Adipose tissue (tissue), 3 donors: ENCODE results near the gene EEFSEC. TPM values are rescaled to one million over a fixed set of nuclear protein-coding genes. Genes with fewer than 3 reads are reported as not detected.

Source experiments
- H3K27ac ChIP-seq: one replicate; pipeline ENCODE4 v1.5.1; 2013; ENCODE audit warnings: low read depth, low read length
- WGBS, 3 donors: extraction: QIAGEN DNeasy Blood & Tissue Kit; methylation state at CpG; one replicate each; pipeline ENCODE4 v1.1.7; 2013; 5-methylcytosine and 5-hydroxymethylcytosine counted together
- polyA plus RNA-seq, 3 donors: library from polyadenylated mRNA; stranded (reverse); fragments of 200-250 nt; gene quantifications; one replicate each; pipeline ENCODE4 v1.2.3, GENCODE V29; 2013
- donor health status: healthy with polysubstance abuse.
- donor health status: Bipolar disorder and iron deficiency.
- donor health status: healthy.

Gene EEFSEC
- polyA plus RNA-seq, 3 donors = 8.9 to 14.6 (median 9.0) TPM

DNA sequence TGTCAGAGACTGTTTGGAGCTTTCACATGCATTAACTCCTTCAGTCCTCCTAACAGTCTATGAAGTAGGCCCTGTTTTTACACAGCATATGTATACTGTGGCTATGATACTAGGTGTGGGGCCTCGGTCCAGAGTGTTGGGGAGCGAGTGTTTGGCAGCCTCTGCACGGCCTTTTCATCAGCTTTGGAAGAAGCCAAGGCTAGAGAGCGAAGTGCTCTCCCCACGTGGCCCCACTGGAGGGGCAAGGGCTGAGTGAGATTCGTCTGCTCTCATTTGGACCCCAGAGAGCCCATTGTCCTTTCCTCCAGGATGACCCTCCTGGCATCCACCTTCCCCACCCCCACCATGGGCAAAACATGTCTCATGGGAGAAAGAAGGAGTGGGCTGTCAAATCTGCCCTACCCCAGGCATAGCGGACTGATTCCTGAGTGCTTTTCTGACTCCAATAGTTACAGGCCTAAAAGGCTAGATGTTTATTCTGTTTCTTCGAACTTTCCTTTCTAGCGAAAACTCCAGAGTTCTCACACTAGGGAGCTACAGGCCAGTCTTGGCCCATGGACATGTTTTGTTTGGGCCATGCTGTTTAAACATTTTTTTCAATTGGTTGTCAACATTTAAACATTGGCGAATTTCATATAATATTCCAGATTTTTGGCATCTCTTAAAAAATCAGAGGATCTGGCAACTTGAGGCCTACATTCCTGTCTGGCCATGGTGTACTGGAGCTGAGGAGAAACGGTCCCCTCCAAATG is 76.0 kb downstream of the EEFSEC start:
- H3K27ac ChIP-seq = no peak overlapping the region
- WGBS, 3 donors = 83 to 86% (median 85%) methylated on average over 11 of the region's 11 CpGs

DNA sequence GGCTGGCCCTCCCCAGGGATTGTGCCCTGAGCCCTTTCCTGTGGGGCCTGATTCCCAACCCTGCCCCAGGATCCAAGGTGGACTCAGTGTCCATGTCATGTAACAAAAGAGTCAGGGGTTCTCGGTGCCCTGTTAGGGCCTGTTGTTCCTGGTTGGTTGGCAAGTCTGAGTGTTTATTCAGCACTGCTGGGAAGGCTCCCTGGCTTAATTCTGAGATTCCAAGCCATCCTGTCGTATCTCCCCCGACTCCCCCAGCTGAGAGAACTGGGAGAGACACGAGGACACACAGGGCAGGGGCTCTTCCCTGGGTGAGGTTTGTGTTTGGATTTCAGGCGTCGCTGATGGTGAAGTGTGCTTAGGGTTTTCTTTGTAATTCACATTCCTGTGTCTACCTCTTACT is 78.3 kb downstream of the EEFSEC start:
- H3K27ac ChIP-seq = no peak overlapping the region
- 73 to 90% (median 78%) methylated on average over 6 of the region's 6 CpGs for WGBS, 3 donors

DNA sequence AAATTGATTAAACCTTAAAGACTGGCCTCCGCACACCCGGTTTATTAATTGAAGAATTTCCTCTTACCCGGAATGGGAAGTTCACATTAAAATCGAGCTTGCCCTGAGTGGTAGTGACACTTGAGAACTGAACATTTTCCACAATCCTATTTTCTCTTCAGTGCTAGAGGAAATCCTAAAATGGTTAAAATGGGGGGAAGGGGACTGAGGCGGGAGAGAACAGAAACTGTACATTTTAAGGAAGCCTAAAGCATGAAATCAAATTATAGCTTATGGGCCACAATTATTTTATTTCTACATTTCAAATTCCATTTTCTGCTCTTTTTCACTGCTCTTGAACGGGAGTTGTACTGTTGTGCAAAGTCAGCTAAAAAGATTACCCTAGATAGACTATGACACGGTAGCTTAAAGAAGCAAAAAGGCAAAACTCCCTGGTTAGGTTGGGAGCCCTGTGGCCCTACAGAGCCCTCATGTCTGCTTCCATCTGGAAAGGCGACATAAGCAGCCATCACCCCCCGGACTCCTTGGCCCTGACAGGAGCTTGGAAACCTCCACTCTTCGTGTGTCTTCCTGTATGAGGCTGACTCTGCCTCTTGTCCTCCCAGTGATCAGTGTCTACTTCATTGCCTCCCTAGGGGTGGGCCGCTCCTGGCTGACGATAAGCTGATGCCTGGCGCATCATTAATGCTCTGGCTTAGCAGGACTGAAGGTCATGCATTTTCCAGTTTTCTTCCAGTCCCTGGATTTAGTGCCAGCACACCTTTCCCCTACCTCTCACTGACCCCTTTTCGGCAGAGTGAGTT is 79.3 kb downstream of the EEFSEC start:
- WGBS, 3 donors = 52 to 74% (median 61%) methylated on average over 14 of the region's 14 CpGs
- no peak overlapping the region for H3K27ac ChIP-seq

DNA sequence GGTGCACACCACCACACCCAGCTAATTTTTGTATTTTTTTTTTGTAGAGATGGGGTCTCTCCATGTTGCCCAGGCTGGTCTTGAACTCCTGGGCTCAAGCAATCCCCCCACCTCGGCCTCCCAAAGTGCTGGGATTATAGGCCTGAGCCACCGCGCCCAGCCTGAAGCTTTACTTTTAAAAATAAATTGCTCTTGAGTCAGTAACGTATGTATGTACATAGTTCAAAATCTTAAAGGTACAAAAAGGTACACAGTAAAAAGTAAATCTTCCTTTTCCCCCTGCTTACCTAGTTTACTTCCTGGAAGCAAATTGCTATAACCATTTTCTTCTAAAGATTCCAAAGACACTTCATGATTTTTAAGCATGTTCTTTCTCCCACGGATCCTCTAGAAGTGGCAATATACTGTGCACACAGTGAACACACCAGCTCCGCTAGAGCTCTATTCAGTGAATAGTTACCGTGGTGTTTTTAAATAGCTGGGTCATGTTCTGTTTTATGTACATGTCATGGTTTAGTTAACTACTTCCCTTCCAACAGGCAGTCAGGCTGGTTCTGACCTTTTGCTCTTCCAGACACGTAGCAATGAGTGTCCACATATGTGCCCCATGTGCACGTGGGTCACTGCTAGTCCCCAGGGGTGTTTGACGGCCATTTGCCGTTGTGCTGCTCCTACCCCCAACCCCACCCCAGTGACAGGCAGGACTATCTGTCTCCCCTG is 82.1 kb downstream of the EEFSEC start:
- 75 to 84% (median 79%) methylated on average over 11 of the region's 11 CpGs for WGBS, 3 donors
- H3K27ac ChIP-seq = no peak overlapping the region

DNA sequence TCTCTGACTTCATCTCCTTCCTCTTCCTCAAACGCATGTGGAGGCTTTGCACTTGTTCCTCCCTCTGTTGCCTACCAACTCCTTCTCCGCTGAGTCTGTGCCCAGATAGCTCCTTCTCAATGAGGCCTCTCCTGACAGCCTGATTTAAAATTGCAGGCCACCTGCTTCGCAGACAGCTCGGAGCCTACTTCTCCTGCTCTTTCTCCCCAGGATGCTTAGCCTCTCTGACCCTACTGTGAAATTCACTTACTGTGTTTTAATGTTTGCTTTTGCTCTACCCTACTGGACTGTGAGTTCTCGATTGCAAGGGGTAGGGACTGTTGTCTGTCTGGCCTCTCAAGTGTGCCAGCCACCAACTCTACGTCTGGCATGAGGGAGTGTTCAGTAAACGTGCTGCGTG is 83.4 kb downstream of the EEFSEC start:
- whole genome bisulfite sequencing, 3 donors = 84 to 90% (median 88%) methylated on average over 8 of the region's 8 CpGs

DNA sequence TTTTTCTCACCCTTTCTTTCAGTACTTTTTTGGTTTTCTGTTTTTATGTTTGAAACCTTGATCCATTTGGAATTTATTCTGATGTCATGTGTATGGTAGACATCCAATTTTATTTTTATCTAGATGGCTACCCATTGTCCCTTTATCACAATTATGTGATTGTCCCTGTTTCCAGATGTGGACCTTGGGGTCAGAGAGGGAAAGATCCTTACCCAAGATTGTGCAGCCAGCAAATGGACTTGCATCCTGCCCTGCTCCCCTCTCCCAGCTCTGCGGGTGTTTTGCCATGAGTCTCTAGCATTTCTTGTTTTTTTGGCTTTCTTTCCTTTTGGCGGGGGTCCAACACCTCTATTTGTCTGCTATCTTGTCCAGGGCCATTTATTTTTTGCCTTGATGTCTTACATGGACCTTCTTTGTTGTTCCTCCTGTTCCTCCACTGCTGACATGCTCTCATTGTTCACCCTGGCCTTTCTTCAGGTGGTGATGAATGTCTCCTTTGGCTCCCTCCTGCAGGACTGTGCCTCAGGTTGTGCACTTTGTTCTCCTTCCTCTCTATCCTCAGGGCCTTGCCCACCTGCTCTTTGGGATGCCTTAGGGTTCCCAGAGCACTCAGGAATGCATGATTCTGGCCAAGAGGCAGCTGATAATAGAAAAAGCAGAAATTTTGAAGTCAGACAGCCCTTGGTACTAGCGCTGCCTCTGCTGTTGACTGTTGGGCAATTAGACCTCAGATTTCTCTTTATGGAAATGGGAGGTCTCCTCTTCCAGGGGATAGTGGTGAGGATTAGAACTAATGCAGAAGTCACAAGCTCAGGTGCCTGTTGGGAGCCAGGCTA is 84.3 kb downstream of the EEFSEC start:
- WGBS, 3 donors = 65 to 70% (median 68%) methylated on average over 3 of the region's 3 CpGs
- no peak overlapping the region for H3K27ac ChIP-seq

More for the DNA sequence above, 83.4 kb downstream of the EEFSEC start:
- no peak overlapping the region for H3K27ac ChIP-seq

DNA sequence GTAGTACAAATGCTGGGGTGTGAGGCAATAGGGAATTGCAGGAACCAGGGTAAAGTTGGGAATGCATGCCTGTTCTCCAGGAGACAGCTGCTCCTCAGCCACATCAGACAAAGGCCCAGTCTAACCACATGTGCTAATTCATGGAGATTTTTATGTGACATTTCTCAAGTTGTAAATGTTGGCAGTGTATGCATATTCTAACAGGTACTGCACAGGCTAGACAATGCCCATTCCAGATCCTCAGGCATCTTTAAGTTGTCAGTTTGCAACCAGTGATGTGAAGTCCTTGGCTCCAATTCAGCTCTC is 84.9 kb downstream of the EEFSEC start:
- no peak overlapping the region for H3K27ac ChIP-seq

DNA sequence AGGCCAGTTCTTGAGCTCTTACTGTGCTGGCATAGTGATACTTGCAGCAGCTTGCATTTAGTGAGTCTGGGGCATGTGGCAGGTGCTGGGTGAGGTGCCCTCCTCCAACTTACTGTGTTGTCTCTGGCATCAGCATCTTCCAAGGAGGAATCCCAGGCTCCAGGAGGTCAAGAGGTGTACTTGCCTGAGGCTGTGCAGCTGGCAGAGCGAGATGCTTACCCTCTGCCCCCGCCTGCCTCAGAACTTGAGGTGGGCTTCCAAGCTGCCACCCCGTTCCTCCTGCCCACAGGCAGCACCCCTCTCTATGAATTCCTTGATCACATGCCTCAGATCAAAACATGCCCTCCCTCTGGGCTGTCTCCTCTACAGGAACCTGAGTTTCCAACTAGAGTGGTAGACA is 86.0 kb downstream of the EEFSEC start:
- no peak overlapping the region for H3K27ac ChIP-seq
- 98 to 100% (median 98%) methylated on average over 3 of the region's 3 CpGs for WGBS, 3 donors

DNA sequence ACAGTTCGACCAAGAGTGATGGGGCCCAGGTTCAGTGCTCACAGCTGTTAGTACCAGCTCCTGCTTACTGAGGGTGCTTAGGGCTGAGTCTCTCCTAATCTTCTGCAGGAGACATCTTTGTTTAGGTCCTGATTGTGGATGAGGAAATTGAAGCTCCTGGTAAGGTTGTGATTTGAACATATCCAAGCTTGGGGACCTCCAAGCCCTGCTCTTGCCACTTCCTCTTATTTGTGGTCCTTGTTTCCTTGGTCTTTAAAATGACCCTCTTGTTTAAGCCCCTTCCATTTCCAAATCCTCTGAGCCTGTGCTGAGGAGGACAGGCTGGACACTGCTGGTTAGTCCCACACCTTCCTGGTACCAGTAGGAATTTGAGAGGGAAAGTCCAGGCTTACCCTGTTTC is 87.0 kb downstream of the EEFSEC start:
- 89 to 100% (median 94%) methylated on average over 1 of the region's 1 CpG for WGBS, 3 donors
- H3K27ac ChIP-seq = no peak overlapping the region

DNA sequence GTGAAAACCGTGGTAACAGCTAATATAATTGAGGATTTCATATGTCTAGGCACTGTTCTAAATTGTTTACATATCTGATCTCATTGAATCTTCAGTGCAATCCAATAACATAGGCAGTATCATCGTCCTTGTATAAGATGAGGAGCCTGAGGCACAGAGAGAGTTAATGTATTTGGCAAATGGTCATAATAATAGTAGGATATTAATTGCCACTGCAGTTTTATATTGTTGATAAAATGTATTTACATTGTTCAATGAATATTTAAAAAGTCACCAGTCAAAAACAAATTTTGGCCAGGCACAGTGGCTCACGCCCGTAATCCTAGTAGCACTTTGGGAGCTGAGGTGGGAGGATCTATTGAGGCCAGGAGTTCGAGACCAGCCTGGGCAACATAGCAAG is 88.5 kb downstream of the EEFSEC start:
- WGBS, 3 donors = 95 to 98% (median 96%) methylated on average over 5 of the region's 5 CpGs
- H3K27ac ChIP-seq = no peak overlapping the region

DNA sequence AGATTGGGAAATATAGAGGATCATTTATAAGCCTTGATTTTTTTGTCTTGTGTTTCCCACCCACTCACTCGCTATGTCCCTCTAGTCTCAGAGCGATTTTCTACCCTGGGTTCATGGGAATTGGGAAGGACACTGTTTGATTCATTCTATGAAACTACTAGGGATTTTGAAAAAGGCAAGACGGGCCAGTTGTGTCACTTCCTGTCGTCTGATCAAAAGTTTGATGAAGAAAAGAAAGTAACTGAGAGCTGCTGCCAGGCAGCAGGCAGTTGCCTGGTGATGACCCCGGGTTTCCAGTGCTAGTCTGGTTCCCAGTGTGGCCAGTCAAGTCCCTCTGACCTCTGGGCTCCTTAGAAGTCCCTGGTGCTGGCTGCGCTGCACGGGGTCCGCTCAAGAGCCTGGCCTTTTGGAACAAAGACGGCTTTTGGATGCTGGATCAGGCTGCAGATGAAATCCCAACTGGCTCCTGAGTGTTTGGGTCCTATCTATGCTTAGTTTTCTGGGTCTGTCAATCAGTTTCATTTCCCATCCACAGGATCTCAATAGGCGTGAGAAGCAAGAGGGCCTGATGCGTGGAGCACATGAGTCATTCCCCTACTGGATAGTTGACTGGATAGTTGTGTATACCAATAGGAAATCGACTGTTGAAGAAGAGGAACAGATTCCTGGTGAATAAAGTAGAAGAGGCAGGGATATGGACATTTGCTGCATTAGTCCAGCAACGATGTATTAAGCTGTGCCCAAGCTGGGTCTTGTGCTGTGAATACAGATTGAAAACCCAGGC is 89.7 kb downstream of the EEFSEC start:
- H3K27ac ChIP-seq = no peak overlapping the region
- WGBS, 3 donors = 77 to 87% (median 81%) methylated on average over 13 of the region's 13 CpGs

DNA sequence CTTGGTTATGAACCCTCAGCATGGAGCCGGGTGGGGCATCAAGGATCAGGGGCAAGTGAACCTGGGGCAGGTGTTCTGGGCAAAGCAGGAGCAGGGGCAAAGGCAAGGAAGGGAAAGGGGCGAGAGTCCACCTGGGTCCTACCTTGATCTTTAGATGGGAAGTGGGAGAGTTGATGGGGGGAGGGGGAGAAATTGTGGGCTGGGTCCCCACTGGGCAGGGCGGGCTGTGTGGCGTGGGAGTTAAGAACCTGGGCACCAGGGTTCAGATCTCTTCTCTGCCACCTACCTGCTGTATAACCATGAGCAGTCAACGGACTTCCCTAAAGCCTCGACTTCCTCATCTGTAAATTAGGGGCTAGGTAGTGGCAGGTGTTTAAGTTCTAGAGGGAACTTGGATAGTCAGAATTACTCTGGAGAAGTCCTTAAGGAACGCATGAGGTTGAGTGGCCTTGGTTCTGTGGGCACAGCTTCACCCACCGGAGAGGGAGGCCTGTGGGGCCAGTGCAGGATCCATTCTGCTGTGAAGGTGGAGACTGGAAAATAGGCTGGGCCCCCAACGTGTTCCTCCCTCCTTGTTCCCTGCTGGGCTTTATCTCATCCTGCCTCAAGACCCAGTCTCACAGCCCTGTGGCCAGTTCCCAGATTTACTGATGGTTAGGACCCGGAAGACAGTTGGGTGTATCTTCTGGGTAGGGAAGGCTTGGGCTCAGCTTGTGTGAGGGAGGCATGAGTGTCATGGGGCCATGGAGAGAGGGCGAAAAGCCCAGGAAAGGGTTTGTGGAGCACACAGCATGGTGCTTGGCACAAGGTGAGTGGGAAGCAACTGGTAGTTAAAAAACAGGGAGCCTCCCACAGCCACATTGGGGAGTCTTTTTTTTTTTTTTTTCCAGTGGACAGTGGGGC is 90.6 kb downstream of the EEFSEC start:
- WGBS, 3 donors = 77 to 92% (median 85%) methylated on average over 11 of the region's 11 CpGs

DNA sequence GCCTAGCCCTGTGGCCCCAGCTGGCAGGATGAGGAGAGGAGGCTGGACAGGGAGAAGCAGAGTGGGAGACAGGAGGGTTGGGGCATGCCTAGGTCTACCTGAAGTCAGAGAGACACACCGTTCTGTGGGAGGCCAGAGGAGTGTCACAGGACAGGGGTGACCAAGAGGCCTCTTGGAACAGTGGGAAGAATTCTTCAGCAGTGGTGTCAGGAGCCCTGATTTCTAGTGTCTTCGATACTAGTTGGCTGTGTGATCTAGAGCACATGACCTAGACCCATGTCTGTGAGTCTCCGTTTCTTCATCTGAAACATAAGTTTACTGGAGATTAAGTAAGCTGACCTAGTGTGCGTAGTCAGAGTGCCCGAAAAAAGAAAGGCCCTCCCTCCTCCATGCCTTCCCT is 92.2 kb downstream of the EEFSEC start:
- H3K27ac ChIP-seq = no peak overlapping the region
- 70 to 94% (median 90%) methylated on average over 5 of the region's 5 CpGs for WGBS, 3 donors

More for the DNA sequence above, 90.6 kb downstream of the EEFSEC start:
- H3K27ac ChIP-seq = no peak overlapping the region

DNA sequence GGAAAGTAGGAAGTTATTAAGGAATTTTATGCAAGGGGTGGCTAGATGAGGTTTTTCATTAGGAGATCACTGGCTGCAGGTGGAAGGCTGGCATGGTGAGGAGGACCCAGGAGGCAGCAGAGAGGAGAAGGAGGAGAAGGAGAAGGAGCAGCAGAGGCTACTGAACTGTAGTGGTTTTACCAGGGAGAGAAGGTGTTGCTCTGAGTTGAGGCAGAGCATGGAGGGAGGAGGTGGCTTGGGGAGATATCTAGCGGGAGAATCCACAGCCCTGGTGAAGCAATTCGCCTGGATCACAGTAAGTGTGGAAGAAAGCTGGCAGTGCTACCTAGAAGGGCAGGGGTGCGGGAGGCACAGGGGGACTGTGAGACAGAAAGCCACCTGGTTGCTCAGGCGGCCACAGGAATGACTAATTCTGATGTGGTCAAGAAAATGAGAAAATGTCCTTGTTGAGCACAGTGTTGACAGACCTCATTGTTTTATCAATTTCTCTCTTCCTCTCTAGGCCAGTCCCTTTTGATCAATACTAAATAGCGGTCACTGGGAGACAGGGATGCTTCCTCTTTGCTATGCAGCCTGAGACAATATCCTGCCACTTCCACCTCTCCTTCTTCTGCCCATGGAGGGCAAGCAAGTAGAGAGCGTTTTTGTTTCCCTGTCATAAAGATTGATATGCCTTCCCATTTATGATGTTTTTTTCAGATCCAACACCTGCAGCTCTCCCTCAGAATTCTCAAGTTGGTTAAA is 94.6 kb downstream of the EEFSEC start:
- H3K27ac ChIP-seq = no peak overlapping the region
- WGBS, 3 donors = 51 to 93% (median 85%) methylated on average over 6 of the region's 6 CpGs

DNA sequence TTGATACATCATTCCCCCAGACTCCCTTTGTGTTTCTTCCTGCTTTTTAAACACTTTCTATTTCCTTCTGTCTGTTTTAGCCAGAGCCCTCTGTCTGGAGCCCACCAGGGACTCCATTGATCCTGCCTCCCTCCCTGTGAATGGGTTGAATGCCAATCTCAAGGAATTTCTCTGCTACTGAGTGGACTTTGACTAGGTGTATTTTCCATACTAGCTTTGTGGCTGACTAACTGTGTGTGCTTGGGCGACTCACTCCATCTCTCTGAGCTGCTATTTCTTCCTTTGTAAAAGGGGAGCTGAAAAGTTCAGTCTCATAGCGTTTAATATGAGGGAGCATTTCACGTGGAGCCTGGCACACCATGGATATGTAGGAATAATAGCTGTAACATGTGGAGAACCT is 98.8 kb downstream of the EEFSEC start:
- WGBS, 3 donors = 92 to 97% (median 96%) methylated on average over 3 of the region's 3 CpGs
- H3K27ac ChIP-seq = no peak overlapping the region

DNA sequence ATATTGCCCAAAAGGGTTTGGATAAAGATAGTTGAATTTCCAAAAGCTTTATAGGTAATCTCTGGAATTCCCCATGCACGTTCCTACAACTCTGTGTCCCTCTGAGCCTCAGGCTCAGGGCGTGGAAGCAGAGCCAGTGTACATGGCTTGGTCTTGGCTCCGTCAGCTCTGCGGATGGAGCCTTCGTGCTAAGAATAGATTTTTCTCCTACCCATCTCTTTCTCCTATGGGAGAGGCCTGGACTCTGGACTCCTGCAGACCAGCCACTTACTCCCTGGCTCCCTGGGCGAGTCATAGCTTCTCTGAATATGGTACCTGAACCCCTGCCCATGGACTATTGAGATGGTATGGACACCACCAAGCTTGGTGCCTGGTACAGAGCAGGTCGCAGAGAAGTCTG is 99.9 kb downstream of the EEFSEC start:
- no peak overlapping the region for H3K27ac ChIP-seq
- 91 to 94% (median 93%) methylated on average over 7 of the region's 7 CpGs for WGBS, 3 donors
